HEK293 (cell line): ENCODE measurements around the gene ADK.

Experiments used
- CTCF ChIA-PET: fragments of 350-600 bp; formaldehyde crosslinking; extraction: SDS; loops from one replicate; lab custom pipeline; 2021; ENCODE audit warnings: antibody characterized with exemption; lab: Yijun Ruan, JAX
- POLR2A ChIA-PET: fragments of 300-600 bp; formaldehyde crosslinking; extraction: SDS; loops from one replicate; lab custom pipeline; 2020; ENCODE audit warnings: antibody characterized with exemption, inconsistent platforms; lab: Yijun Ruan, JAX
- H3K27ac ChIP-seq: fragments of 200-500 bp; sonication (Bioruptor generic); 2 replicates; pipeline ENCODE4 v1.5.1; 2014; ENCODE audit warnings: low read depth, low read length, control low read depth, inconsistent platforms; ENCODE audit errors: extremely low read depth
- H3K36me3 ChIP-seq, 2 experiments: fragments of 200-500 bp in 1 of 2; sonication (Bioruptor generic) in 1 of 2; 1 replicate in 1 of 2; 2 replicates in 1 of 2; pipeline ENCODE4 v1.5.1; 2014 to 2017; ENCODE audit warnings: inconsistent platforms in 2 of 2, low read length in 2 of 2; ENCODE audit not compliant: control insufficient read depth in 2 of 2, insufficient read depth in 1 of 2
- H3K4me1 ChIP-seq: fragments of 200-500 bp; sonication (Bioruptor generic); 2 replicates; pipeline ENCODE4 v1.5.1; 2014; ENCODE audit warnings: mild to moderate bottlenecking, low read length, inconsistent platforms; ENCODE audit not compliant: control insufficient read depth, insufficient read depth
- H3K4me3 ChIP-seq: 2 replicates; pipeline ENCODE4 v1.5.1; 2011; ENCODE audit warnings: low read depth, mild to moderate bottlenecking, control low read depth, low read length, moderate library complexity
- H3K9me3 ChIP-seq: fragments of 200-500 bp; sonication (Bioruptor generic); 2 replicates; pipeline ENCODE4 v1.5.1; 2014; ENCODE audit warnings: low read depth, low read length, inconsistent platforms; ENCODE audit not compliant: control insufficient read depth, insufficient read depth
- BCL11A ChIP-seq: fragments of 450-650 bp; formaldehyde crosslinking; IDR thresholded peaks from 2 replicates; pipeline ENCODE4 v1.5.1; 2016; ENCODE audit warnings: low read depth, missing biosample characterization, missing genetic modification characterization
- GLIS1 ChIP-seq: fragments of 450-650 bp; formaldehyde crosslinking; IDR thresholded peaks from 2 replicates; pipeline ENCODE4 v1.5.1; 2016; ENCODE audit warnings: missing biosample characterization, missing genetic modification characterization
- HOXC10 ChIP-seq: sonication (generic); formaldehyde crosslinking; IDR thresholded peaks from 2 replicates; pipeline ENCODE4 v1.8.1; 2023; ENCODE audit warnings: mild to moderate bottlenecking, missing genetic modification reagents
- IKZF3 ChIP-seq: fragments of 450-650 bp; IDR thresholded peaks from 2 replicates; pipeline ENCODE4 v1.5.0; 2018; ENCODE audit warnings: missing biosample characterization, mild to moderate bottlenecking, missing genetic modification characterization, moderate library complexity
- KLF10 ChIP-seq: fragments of 450-650 bp; IDR thresholded peaks from 2 replicates; pipeline ENCODE4 v1.5.1; 2018; ENCODE audit warnings: missing biosample characterization, mild to moderate bottlenecking, missing genetic modification characterization
- KLF8 ChIP-seq: fragments of 450-650 bp; formaldehyde crosslinking; IDR thresholded peaks from 2 replicates; pipeline ENCODE4 v1.5.1; 2016; ENCODE audit warnings: missing biosample characterization, missing genetic modification characterization
- MEIS1 ChIP-seq: sonication (generic); formaldehyde crosslinking; IDR thresholded peaks from 2 replicates; pipeline ENCODE4 v1.8.1; 2022; ENCODE audit warnings: missing genetic modification reagents, mild to moderate bottlenecking, borderline replicate concordance
- PRDM10 ChIP-seq: fragments of 450-650 bp; formaldehyde crosslinking; IDR thresholded peaks from 2 replicates; pipeline ENCODE4 v1.5.1; 2016; ENCODE audit warnings: missing biosample characterization, missing genetic modification characterization
- PRDM4 ChIP-seq: fragments of 450-650 bp; formaldehyde crosslinking; IDR thresholded peaks from 2 replicates; pipeline ENCODE4 v1.5.1; 2017; ENCODE audit warnings: missing biosample characterization, missing genetic modification characterization
- ZBTB17 ChIP-seq: fragments of 450-650 bp; formaldehyde crosslinking; IDR thresholded peaks from 2 replicates; pipeline ENCODE4 v1.5.1; 2016; ENCODE audit warnings: missing biosample characterization, missing genetic modification characterization
- ZBTB44 ChIP-seq: fragments of 450-650 bp; IDR thresholded peaks from 2 replicates; pipeline ENCODE4 v1.5.1; 2018; ENCODE audit warnings: missing biosample characterization, mild to moderate bottlenecking, missing genetic modification characterization
- ZIC2 ChIP-seq: fragments of 450-650 bp; formaldehyde crosslinking; IDR thresholded peaks from 2 replicates; pipeline ENCODE4 v1.5.1; 2016; ENCODE audit warnings: missing biosample characterization, missing genetic modification characterization
- ZNF132 ChIP-seq: fragments of 450-650 bp; formaldehyde crosslinking; IDR thresholded peaks from 2 replicates; pipeline ENCODE4 v1.5.1; 2017; ENCODE audit warnings: missing biosample characterization, missing genetic modification characterization, borderline replicate concordance
- ZNF19 ChIP-seq: fragments of 450-650 bp; formaldehyde crosslinking; IDR thresholded peaks from 2 replicates; pipeline ENCODE4; 2016; ENCODE audit warnings: missing biosample characterization, missing genetic modification characterization, low read depth
- ZNF24 ChIP-seq: fragments of 450-650 bp; formaldehyde crosslinking; IDR thresholded peaks from 2 replicates; pipeline ENCODE4 v1.5.1; 2016; ENCODE audit warnings: missing biosample characterization, missing genetic modification characterization
- ZNF280D ChIP-seq: fragments of 450-650 bp; formaldehyde crosslinking; IDR thresholded peaks from 2 replicates; pipeline ENCODE4 v1.5.1; 2016; ENCODE audit warnings: missing biosample characterization, missing genetic modification characterization
- ZNF449 ChIP-seq: fragments of 450-650 bp; formaldehyde crosslinking; IDR thresholded peaks from 2 replicates; pipeline ENCODE4 v1.5.1; 2017; ENCODE audit warnings: missing biosample characterization, mild to moderate bottlenecking, missing genetic modification characterization, moderate library complexity
- ZNF548 ChIP-seq: fragments of 450-650 bp; formaldehyde crosslinking; IDR thresholded peaks from 2 replicates; pipeline ENCODE4 v1.5.1; 2016; ENCODE audit warnings: missing biosample characterization, missing genetic modification characterization
- ZNF561 ChIP-seq: fragments of 450-650 bp; IDR thresholded peaks from 2 replicates; pipeline ENCODE4 v1.5.1; 2018; ENCODE audit warnings: missing biosample characterization, missing genetic modification characterization, borderline replicate concordance
- ZNF571 ChIP-seq: fragments of 450-650 bp; formaldehyde crosslinking; IDR thresholded peaks from 2 replicates; pipeline ENCODE4 v1.5.0; 2017; ENCODE audit warnings: missing biosample characterization, missing genetic modification characterization
- ZNF585B ChIP-seq: fragments of 450-650 bp; formaldehyde crosslinking; IDR thresholded peaks from 2 replicates; pipeline ENCODE4 v1.5.1; 2016; ENCODE audit warnings: missing biosample characterization, missing genetic modification characterization
- ZNF664 ChIP-seq: fragments of 450-650 bp; formaldehyde crosslinking; IDR thresholded peaks from 2 replicates; pipeline ENCODE4 v1.5.1; 2016; ENCODE audit warnings: missing biosample characterization, missing genetic modification characterization
- ZNF701 ChIP-seq: fragments of 450-650 bp; formaldehyde crosslinking; IDR thresholded peaks from 2 replicates; pipeline ENCODE4 v1.5.1; 2016; ENCODE audit warnings: missing biosample characterization, missing genetic modification characterization
- ZNF704 ChIP-seq: fragments of 450-650 bp; formaldehyde crosslinking; IDR thresholded peaks from 2 replicates; pipeline ENCODE4 v1.5.1; 2016; ENCODE audit warnings: missing biosample characterization, missing genetic modification characterization

The ADK gene

GRCh38 chr10:74432841-74433594 lies 282.0 kb downstream of the ADK start:
- ChIA-PET CTCF (interaction anchor here (0.6 to 0.7 kb wide), 2 partner anchors 13 to 111 kb away, joined by 3 to 4 read pairs; no protein-coding TSS in a partner anchor), POLR2A (no interaction called here)
- H3K9me3 ChIP-seq, result no peaks in the 10 kb centered on the region
- no peak for TF ChIP-seq PRDM4
- TF ChIP-seq ZNF24 (tag by site-specific recombination), result no peak
- TF ChIP-seq ZNF585B (tag by site-specific recombination), result peak; percentile 77
- no peak for TF ChIP-seq ZIC2 (tag by site-specific recombination)
- TF ChIP-seq KLF8 (tag by site-specific recombination), result no peak; the same call in 1 of the 2 replicates
- TF ChIP-seq ZNF132 (tag by site-specific recombination), result no peak
- no peak for TF ChIP-seq HOXC10
- no peak for TF ChIP-seq ZNF571
- TF ChIP-seq BCL11A, result no peak
- TF ChIP-seq ZNF280D, result no peak
- no peak for TF ChIP-seq IKZF3 (tag by site-specific recombination)
- TF ChIP-seq ZBTB44 (tag by site-specific recombination), result peak; percentile 86
- TF ChIP-seq KLF10 (tag by site-specific recombination), result no peak
- no peak for TF ChIP-seq PRDM10 (tag by site-specific recombination)
- TF ChIP-seq ZNF561 (tag by site-specific recombination), result no peak
- peak; percentile 44; the same call in 1 of the 2 replicates for TF ChIP-seq ZNF664 (tag by site-specific recombination)
- no peak for TF ChIP-seq ZNF704 (tag by site-specific recombination)
- TF ChIP-seq ZNF449 (tag by site-specific recombination), result no peak
- no peak for TF ChIP-seq ZNF548 (tag by site-specific recombination)
- peak; percentile 45 for TF ChIP-seq ZBTB17
- TF ChIP-seq ZNF701 (tag by site-specific recombination), result no peak
- TF ChIP-seq ZNF19 (tag by site-specific recombination), result no peak
- TF ChIP-seq MEIS1 (CRISPR knock-in tag), result peak; percentile 57; the same call in 1 of the 2 replicates
- TF ChIP-seq GLIS1 (tag by site-specific recombination), result 0 out of 2 replicates have a peak, but pooled peaks have one; percentile 20

More at GRCh38 chr10:74432841-74433594, 282.0 kb downstream of the ADK start:
- no peak overlapping the region for H3K4me3 ChIP-seq
- H3K4me1 ChIP-seq, result peaks cover 10% of the 10 kb centered on the region
- no peak overlapping the region for H3K27ac ChIP-seq
- H3K36me3 ChIP-seq, result no peaks in the 10 kb centered on the region
